GM21528 (cell line): ENCODE measurements around the gene RETREG2.

ENCODE experiments used
- ATAC-seq: cut with Tn5 transposase; IDR thresholded peaks from one replicate; pipeline ENCODE4 v1.9.1; 2021; ENCODE audit warnings: mild to moderate bottlenecking, moderate library complexity; ENCODE audit not compliant: unreplicated experiment, low FRiP score

The RETREG2 gene

DNA sequence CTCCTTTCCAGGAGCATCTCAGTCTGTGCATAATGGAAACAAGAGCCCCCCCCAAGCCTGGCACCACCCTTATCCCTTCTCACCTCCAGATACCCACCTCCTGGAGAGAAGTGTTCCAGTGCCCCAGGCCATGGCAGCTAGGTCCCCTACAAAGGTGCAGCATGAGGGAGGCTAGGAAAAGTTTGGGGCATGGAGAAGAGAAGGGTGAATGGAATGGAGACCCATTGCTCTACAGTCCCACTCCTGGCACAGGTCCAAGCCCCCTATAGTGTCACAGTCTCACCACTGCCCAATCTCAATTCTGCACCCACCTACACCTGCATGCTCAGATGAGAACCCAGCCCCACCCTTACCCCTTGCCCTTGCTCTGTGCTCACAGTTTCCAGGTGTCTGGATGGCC is 9.1 kb upstream of the RETREG2 start:
- no peak for ATAC-seq

GRCh38 chr2:219169930-219170654 is 8.0 kb upstream of the RETREG2 start, which contains the start of gene SLC23A3:
TSS of gene SLC23A3 (minus strand) at chr2:219170029. CDS start at chr2:219169984, 45 bp downstream.
- no peak for ATAC-seq

- no peak for ATAC-seq
These were observed 6.8 kb upstream of the RETREG2 start for GRCh38 chr2:219171231-219171651.

DNA sequence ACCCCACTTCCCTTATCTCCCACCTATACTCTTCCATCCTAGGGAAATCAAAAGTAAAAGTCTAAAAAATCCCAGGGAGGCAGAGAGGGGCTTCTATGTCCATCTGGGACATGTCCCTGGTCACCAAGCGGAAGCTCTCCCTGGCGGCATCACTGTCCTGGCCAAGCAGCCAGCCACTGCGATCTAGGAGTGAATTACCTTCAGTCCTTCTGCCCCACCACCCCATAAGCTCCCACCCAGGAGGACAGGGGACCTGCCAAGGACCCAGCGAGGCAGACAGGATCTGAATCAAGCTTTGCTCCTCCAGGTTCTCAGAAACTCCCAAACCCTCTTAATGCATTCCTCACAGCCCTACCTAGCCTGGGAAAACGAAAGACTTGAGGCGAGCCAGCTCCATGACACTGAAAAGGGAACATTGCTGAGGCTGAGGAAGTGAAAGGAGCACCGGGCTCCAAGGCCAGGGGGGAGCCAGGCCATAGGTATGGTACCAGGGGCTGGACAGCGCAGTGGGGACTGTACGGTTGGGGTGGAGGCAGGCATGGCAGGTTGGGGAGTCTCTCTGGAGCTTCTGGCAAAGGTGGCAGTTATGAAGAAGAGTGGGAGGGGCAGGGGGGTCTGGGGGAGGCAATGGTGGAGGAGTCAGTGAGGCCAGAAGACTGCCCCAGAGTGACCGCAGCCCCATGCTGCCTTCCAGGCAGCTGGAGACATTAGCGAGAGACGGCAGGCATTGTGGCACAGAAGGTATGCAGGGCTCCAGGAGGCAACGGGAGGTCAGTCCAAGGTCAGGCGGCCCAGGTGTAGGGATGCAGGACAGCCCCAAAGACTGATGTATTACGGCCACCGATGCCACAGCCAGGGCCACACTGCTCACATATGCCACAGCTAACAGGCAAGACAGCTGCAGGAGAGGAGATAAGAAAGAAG is 5.6 kb upstream of the RETREG2 start:
- ATAC-seq = no peak

DNA sequence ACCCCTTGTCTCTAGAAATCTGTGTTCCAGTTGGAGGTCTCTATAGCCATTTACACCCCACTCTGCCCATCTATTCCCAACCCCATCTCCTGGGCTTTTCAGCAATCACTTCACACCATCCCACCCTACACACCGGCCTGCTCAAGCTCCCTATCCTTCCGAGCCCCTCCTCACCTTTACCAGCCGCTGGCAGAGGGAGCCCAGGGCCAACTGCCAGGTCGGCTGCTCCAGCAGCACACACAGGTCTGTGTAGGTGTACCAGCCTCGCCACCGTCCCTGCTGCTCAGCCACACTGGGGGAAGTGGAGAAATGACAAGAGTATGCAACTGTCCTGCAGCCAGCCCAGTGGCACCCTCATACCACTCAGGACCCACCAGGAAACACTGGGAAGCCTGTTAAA is 4.9 kb upstream of the RETREG2 start:
- no peak for ATAC-seq

GRCh38 chr2:219174146-219174545 is 3.9 kb upstream of the RETREG2 start:
- ATAC-seq = no peak

- no peak for ATAC-seq
These were observed 3.3 kb upstream of the RETREG2 start for GRCh38 chr2:219174801-219175200.

GRCh38 chr2:219175486-219175885 is 2.6 kb upstream of the RETREG2 start:
- ATAC-seq = no peak

GRCh38 chr2:219175928-219176817 is 1.9 kb upstream of the RETREG2 start:
- peak; percentile 31 for ATAC-seq

DNA sequence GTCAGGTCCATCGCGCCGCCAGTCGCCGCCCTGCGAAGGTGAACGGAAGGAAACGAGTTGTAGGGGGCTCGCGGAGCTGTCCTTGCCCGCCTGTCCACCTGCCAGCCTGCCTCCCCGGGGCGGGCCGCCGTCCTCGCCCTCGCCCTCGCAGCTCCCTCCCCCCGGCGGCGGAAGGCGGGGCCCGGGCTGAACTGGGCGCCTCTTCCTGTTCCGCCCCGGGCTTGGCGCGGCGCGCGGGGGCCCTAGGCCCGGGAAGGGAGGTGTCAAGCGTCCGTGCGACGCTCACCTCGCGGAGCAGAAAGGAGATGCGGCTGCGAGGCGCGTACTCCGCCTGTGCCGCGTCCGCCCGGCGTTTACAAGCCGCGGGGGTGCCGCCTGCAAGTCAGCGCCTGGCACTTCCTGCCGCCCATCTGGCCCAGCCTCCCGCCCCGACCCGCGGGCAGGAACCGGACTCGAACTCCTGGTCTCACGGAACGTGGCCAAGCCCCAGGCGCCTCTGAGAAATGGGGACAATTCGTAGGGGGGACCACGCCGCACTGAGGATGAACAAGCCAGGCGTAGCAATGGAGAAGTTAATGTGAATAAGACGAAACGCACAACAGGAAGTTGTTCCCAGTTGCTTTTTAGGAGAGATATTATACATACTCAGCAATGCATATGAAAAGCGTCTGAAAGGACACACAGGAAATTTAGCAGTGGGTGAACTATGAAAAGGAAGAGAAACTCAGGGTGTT is 1.1 kb upstream of the RETREG2 start, which contains the start of gene CNPPD1:
Gene CNPPD1 (minus strand): TSS at position 108 of the 734 bp plus-strand sequence. CDS start 97 bp downstream, at position 11.
- ATAC-seq = peak; percentile 65

- peak; percentile 12 for ATAC-seq
These were observed 501 bp downstream of the RETREG2 start for GRCh38 chr2:219178377-219179175.

GRCh38 chr2:219179601-219180465 is 1.8 kb downstream of the RETREG2 start:
- no peak for ATAC-seq

GRCh38 chr2:219180961-219181360 is 2.9 kb downstream of the RETREG2 start:
- ATAC-seq = no peak

DNA sequence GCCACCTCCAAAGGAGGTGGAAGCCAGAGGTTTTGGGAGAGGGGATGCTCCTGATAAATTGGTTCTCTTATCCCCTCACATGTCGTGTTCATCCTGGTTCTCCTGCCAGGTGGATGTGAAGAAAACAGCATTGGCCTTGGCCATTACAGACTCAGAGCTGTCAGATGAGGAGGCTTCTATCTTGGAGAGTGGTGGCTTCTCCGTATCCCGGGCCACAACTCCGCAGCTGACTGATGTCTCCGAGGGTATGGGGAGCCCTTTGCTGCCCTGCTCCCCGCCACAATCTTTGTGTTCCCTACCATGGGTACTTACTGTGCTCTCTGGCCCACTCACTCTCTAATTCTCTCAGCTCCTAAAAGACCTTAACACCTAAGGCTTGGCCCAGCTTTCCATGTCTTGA is 3.5 kb downstream of the RETREG2 start:
- ATAC-seq = no peak

GRCh38 chr2:219182331-219183150 is 4.5 kb downstream of the RETREG2 start:
- ATAC-seq = no peak

DNA sequence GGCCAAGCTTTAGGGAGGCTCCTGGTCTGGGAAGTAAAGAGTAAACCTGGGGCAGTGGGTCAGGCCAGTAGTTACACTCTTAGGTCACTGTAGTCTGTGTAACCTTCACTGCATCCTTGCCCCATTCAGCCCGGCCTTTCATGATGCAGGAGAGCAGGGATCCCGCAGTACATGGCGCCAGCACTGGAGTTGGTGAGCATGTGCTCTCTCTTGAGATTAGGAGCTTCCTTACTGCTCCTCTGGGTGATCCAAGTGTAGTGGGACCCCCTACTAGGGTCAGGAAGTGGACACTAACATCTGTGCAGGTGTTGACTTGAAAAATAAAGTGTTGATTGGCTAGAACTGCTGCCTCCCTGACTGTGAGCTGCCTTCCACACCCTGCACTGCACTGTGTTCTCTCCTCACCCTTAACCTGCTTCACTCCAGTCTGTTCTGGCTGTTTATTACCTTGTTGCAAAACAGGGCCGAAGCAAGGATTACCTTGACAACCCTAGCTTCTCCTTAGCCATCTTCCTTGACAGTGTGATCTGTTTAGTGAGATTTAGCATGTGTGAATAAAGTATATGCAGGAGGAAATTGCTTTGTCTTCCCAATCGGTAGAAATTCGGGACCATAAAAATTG is 5.2 kb downstream of the RETREG2 start:
- no peak for ATAC-seq

DNA sequence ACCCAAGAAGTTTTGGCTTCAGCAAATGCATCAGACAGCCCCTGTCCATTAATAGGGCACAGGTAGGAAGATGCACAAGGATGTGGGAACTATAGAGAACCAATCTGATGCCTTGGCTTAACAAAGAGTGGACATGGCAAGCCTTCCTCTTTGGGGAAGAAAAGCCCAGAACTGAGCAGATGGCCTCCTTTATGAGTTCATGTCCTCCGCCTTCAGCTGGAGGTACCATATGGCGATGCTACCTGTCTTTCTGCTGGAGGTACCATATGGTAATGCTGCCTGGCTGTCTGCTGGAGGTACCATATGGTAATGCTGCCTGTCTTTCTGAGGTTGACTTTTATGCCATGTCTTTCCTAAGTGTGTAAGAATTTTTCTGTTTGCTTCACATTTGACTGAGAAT is 6.0 kb downstream of the RETREG2 start:
- no peak for ATAC-seq
